ENCODE data around the gene MINDY3.
"Not testable (repeated sequence)": the region's sequence is repeated elsewhere in the genome, so short reads cannot be mapped to it uniquely, and the experiment has no call there.

The MINDY3 gene

GRCh38 chr10:15780353-15781135 is 79.8 kb downstream of the MINDY3 start:
- no peak for DNase-seq (ENCODE audit: low read depth in 3 of 3)

GRCh38 chr10:15775513-15775912 is 84.8 kb downstream of the MINDY3 start:
- DNase-seq (ENCODE audit: low read depth in 3 of 3), result no peak

GRCh38 chr10:15774534-15774933 is 85.8 kb downstream of the MINDY3 start:
- not testable (repeated sequence) for DNase-seq (ENCODE audit: low read depth in 3 of 3)

- DNase-seq (ENCODE audit: low read depth in 3 of 3), result no peak
These were observed 95.3 kb downstream of the MINDY3 start for GRCh38 chr10:15764892-15765454.

GRCh38 chr10:15763006-15763405 is 97.3 kb downstream of the MINDY3 start:
- DNase-seq (ENCODE audit: low read depth in 3 of 3), result no peak

GRCh38 chr10:15762239-15762638 is 98.1 kb downstream of the MINDY3 start:
- not testable (repeated sequence) for DNase-seq (ENCODE audit: low read depth in 3 of 3)

- not testable (repeated sequence) for DNase-seq (ENCODE audit: low read depth in 3 of 3)
These were observed 99.1 kb downstream of the MINDY3 start for GRCh38 chr10:15761224-15761623.

- DNase-seq (ENCODE audit: low read depth in 3 of 3), result no peak
These were observed 99.6 kb downstream of the MINDY3 start for GRCh38 chr10:15760681-15761080.

GRCh38 chr10:15759265-15759664 is 101.0 kb downstream of the MINDY3 start:
- no peak for DNase-seq (ENCODE audit: low read depth in 3 of 3)

GRCh38 chr10:15758618-15759017 is 101.7 kb downstream of the MINDY3 start:
- no peak for DNase-seq (ENCODE audit: low read depth in 3 of 3)

GRCh38 chr10:15754937-15755336 is 105.4 kb downstream of the MINDY3 start:
- DNase-seq (ENCODE audit: low read depth in 3 of 3), result no peak

- no peak for DNase-seq (ENCODE audit: low read depth in 3 of 3)
These were observed 109.3 kb downstream of the MINDY3 start for GRCh38 chr10:15751046-15751445.

GRCh38 chr10:15748126-15748525 is 112.2 kb downstream of the MINDY3 start:
- DNase-seq (ENCODE audit: low read depth in 3 of 3), result no peak

- no peak for DNase-seq (ENCODE audit: low read depth in 3 of 3)
These were observed 112.7 kb downstream of the MINDY3 start for GRCh38 chr10:15747632-15748031.

- DNase-seq (ENCODE audit: low read depth in 3 of 3), result no peak
These were observed 114.6 kb downstream of the MINDY3 start for GRCh38 chr10:15745751-15746150.

GRCh38 chr10:15744217-15744865 is 116.0 kb downstream of the MINDY3 start:
- DNase-seq (ENCODE audit: low read depth in 3 of 3), result peak in 2 of 3 donors; percentile 10 to 41

GRCh38 chr10:15743443-15743842 is 116.9 kb downstream of the MINDY3 start:
- DNase-seq (ENCODE audit: low read depth in 3 of 3), result no peak

GRCh38 chr10:15742836-15743235 is 117.5 kb downstream of the MINDY3 start:
- DNase-seq (ENCODE audit: low read depth in 3 of 3), result no peak

- DNase-seq (ENCODE audit: low read depth in 3 of 3), result no peak
These were observed 118.2 kb downstream of the MINDY3 start for GRCh38 chr10:15742102-15742501.

GRCh38 chr10:15741581-15741980 is 118.7 kb downstream of the MINDY3 start:
- DNase-seq (ENCODE audit: low read depth in 3 of 3), result no peak

- DNase-seq (ENCODE audit: low read depth in 3 of 3), result no peak
These were observed 120.0 kb downstream of the MINDY3 start for GRCh38 chr10:15740261-15740660.

- DNase-seq (ENCODE audit: low read depth in 3 of 3), result no peak
These were observed 120.9 kb downstream of the MINDY3 start for GRCh38 chr10:15739254-15739970.
